ENCODE data around the gene CAMK2A.

- no peak for TF ChIP-seq POLR2AphosphoS5 (IDR thresholded peaks at IDR 0.05; ENCODE audit: low read depth, low read length)
- TF ChIP-seq POLR2A (IDR thresholded peaks at IDR 0.05; ENCODE audit: low read depth, low read length), result no peak
Observed at GRCh38 chr5:150229571-150229970, 60.0 kb downstream of the CAMK2A start.

Data from GM12892 (cell line).